HG02588 (cell line): ENCODE measurements around the gene KRTAP27-1.

Experiments
- ATAC-seq: cut with Tn5 transposase; IDR thresholded peaks from one replicate; pipeline ENCODE4 v1.9.1; 2021; ENCODE audit warnings: mild to moderate bottlenecking, moderate library complexity; ENCODE audit not compliant: unreplicated experiment

The KRTAP27-1 gene

DNA sequence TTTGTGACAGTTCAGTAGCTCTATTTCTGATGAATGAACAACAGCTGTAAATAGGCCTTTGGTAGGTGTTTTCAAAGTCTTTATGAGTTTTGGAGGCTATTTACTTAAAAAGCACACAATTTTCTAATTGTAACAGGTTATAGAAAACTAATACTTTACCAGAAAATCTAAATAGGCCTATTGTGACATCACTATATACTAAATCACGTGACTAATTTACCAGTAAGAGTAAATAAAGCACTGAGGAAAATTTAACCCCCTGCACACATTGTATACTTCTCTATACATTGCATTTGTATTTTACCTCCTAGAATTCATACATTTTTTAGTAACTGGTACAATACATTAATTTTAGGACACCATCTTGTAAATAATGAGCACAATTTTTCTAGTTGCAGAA, 32.4 kb downstream of the KRTAP27-1 start:
- no peak for ATAC-seq

DNA sequence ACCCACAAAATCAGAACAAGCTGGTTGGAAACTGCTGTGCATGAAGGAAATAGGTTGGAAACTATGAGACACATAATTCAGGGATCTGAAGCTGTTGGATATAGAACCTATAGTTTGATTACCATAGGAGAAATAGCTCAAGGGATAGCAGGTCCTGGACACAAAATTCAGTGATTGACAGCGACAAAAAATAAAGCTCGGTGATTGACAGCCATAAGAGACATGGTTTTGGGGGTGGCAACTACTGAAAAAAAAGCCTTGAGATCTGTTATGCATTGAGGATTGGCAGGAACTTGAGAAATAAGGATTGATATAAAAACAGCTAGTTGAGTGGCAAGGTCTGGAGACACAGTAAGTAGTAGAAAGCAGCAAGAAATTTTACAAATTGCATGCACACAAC, 48.3 kb downstream of the KRTAP27-1 start, which contains the start of gene KRTAP25-1:
TSS of gene KRTAP25-1 (minus strand) at position 300 of the 400 bp plus-strand sequence. CDS start at position 276, 24 bp downstream.
- ATAC-seq: no peak
